ENCODE measurements around the gene ABCG1.

DNA sequence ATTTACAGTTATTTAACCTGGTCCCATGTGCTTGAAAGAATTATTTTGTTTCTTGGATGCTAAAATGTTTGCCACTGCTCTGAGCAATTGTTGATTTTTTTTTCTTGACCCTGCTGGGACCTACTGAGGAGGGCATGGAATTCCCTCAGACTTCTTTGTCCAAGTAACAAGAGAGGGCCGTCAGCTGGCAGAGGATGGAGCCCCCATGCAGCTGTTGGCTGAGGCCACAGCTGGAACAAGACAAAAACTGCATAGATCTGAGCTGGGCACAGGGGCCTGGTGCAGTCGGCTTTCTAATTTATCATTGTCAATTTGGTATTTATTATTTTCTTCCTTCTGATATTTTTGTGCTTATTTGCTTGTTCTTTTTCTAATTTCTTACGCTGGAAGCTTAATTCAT lies 39.6 kb upstream of the ABCG1 start:
- TF ChIP-seq, protein P1, sequence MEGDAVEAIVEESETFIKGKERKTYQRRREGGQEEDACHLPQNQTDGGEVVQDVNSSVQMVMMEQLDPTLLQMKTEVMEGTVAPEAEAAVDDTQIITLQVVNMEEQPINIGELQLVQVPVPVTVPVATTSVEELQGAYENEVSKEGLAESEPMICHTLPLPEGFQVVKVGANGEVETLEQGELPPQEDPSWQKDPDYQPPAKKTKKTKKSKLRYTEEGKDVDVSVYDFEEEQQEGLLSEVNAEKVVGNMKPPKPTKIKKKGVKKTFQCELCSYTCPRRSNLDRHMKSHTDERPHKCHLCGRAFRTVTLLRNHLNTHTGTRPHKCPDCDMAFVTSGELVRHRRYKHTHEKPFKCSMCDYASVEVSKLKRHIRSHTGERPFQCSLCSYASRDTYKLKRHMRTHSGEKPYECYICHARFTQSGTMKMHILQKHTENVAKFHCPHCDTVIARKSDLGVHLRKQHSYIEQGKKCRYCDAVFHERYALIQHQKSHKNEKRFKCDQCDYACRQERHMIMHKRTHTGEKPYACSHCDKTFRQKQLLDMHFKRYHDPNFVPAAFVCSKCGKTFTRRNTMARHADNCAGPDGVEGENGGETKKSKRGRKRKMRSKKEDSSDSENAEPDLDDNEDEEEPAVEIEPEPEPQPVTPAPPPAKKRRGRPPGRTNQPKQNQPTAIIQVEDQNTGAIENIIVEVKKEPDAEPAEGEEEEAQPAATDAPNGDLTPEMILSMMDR (IDR thresholded peaks at IDR 0.05; ENCODE audit: low read length), result no peak
- TF ChIP-seq EZH2 (IDR thresholded peaks at IDR 0.05; ENCODE audit: borderline replicate concordance, low read length), result no peak

All from OCI-LY1 (cell line).